HL-60 (cell line): ENCODE measurements around the gene TTLL7.

Experiments used
- GABPA ChIP-seq: IDR thresholded peaks from 2 replicates; pipeline ENCODE4 v1.6.1; 2012; ENCODE audit warnings: low read depth
- POLR2AphosphoS5 ChIP-seq: IDR thresholded peaks from 2 replicates; pipeline ENCODE4 v1.6.1; 2012; ENCODE audit warnings: low read depth
- TF ChIP-seq, protein P1 (sequence below): IDR thresholded peaks from one replicate; pipeline ENCODE4 v1.5.1; 2011; ENCODE audit warnings: low read length, control low read depth, inconsistent platforms; ENCODE audit not compliant: insufficient read depth

- no peak for TF ChIP-seq POLR2AphosphoS5
- TF ChIP-seq, protein P1, sequence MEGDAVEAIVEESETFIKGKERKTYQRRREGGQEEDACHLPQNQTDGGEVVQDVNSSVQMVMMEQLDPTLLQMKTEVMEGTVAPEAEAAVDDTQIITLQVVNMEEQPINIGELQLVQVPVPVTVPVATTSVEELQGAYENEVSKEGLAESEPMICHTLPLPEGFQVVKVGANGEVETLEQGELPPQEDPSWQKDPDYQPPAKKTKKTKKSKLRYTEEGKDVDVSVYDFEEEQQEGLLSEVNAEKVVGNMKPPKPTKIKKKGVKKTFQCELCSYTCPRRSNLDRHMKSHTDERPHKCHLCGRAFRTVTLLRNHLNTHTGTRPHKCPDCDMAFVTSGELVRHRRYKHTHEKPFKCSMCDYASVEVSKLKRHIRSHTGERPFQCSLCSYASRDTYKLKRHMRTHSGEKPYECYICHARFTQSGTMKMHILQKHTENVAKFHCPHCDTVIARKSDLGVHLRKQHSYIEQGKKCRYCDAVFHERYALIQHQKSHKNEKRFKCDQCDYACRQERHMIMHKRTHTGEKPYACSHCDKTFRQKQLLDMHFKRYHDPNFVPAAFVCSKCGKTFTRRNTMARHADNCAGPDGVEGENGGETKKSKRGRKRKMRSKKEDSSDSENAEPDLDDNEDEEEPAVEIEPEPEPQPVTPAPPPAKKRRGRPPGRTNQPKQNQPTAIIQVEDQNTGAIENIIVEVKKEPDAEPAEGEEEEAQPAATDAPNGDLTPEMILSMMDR = no peak
- no peak for TF ChIP-seq GABPA
Observed at GRCh38 chr1:84000196-84000885, 1.4 kb upstream of the TTLL7 start.
